MCF 10A (cell line): ENCODE data around the gene ARHGAP11A. TPM values are rescaled to one million over a fixed set of nuclear protein-coding genes. Genes with fewer than 3 reads are reported as not detected.

Source experiments
- BruUV-seq: library from RNA; stranded (reverse); fragments of 400-500 nt; replicated peaks from 2 replicates; lab custom pipeline; 2021; lab: Mats Ljungman, UMichigan
- CTCF ChIA-PET: fragments of 300-600 bp; sonication (Branson Sonifier 250); formaldehyde crosslinking; extraction: SDS; loops from one replicate; lab custom pipeline; 2021; ENCODE audit warnings: antibody characterized with exemption, inconsistent platforms; lab: Yijun Ruan, JAX
- POLR2A ChIA-PET: fragments of 300-600, 350-650 bp; sonication (Branson Sonifier 250); formaldehyde crosslinking; extraction: SDS; loops from one replicate; lab custom pipeline; 2020; ENCODE audit warnings: antibody characterized with exemption, inconsistent platforms; lab: Yijun Ruan, JAX
- DNase-seq: peaks from one replicate; pipeline ENCODE4 v3.0.0-alpha.2; 2018; ENCODE audit not compliant: unreplicated experiment
- H3K27ac Mint-ChIP-seq: one replicate; pipeline ENCODE4 v1.8.0; 2022; ENCODE audit warnings: mild to moderate bottlenecking, low read depth, mixed read lengths; ENCODE audit not compliant: unreplicated experiment
- H3K27me3 Mint-ChIP-seq: one replicate; pipeline ENCODE4 v1.8.0; 2022; ENCODE audit warnings: mixed read lengths; ENCODE audit not compliant: insufficient read depth, unreplicated experiment
- H3K36me3 Mint-ChIP-seq: one replicate; pipeline ENCODE4 v1.8.0; 2022; ENCODE audit warnings: mild to moderate bottlenecking, moderate library complexity, mixed read lengths; ENCODE audit not compliant: insufficient read depth, unreplicated experiment
- H3K4me1 Mint-ChIP-seq: one replicate; pipeline ENCODE4 v1.8.0; 2022; ENCODE audit warnings: mixed read lengths; ENCODE audit not compliant: insufficient read depth, unreplicated experiment
- H3K4me3 Mint-ChIP-seq: one replicate; pipeline ENCODE4 v1.8.0; 2022; ENCODE audit warnings: mild to moderate bottlenecking, moderate library complexity, mixed read lengths; ENCODE audit not compliant: unreplicated experiment
- H3K9me3 Mint-ChIP-seq: one replicate; pipeline ENCODE4 v1.8.0; 2022; ENCODE audit warnings: mixed read lengths; ENCODE audit not compliant: unreplicated experiment
- intact Hi-C: fragments of 100-400 bp; cut with micrococcal nuclease; formaldehyde crosslinking; loops from 2 replicates; pipeline ENCODE4 v1.14.1; 2022
- total RNA-seq: library from RNA; stranded (reverse); gene quantifications from 2 replicates; pipeline ENCODE4 v1.2.3, GENCODE V29; 2022
- TF ChIP-seq, protein P1 (sequence below): fragments of 200-600 bp; IDR thresholded peaks from one replicate; pipeline ENCODE4 v1.8.0; 2022; ENCODE audit warnings: antibody characterized with exemption, mild to moderate bottlenecking; ENCODE audit not compliant: unreplicated experiment

ARHGAP11A gene
- total RNA-seq, 1 experiment from 2014 or later = 71.8 TPM

- no TSS peak for BruUV-seq
- Mint-ChIP-seq H3K4me3 (no peak overlapping the region), H3K27ac (no peak overlapping the region), H3K36me3 (peaks cover 5% of the 10 kb centered on the region), H3K27me3 (no peaks in the 10 kb centered on the region), H3K9me3 (no peaks in the 10 kb centered on the region), H3K4me1 (peaks cover 6% of the 10 kb centered on the region)
- TF ChIP-seq, protein P1, sequence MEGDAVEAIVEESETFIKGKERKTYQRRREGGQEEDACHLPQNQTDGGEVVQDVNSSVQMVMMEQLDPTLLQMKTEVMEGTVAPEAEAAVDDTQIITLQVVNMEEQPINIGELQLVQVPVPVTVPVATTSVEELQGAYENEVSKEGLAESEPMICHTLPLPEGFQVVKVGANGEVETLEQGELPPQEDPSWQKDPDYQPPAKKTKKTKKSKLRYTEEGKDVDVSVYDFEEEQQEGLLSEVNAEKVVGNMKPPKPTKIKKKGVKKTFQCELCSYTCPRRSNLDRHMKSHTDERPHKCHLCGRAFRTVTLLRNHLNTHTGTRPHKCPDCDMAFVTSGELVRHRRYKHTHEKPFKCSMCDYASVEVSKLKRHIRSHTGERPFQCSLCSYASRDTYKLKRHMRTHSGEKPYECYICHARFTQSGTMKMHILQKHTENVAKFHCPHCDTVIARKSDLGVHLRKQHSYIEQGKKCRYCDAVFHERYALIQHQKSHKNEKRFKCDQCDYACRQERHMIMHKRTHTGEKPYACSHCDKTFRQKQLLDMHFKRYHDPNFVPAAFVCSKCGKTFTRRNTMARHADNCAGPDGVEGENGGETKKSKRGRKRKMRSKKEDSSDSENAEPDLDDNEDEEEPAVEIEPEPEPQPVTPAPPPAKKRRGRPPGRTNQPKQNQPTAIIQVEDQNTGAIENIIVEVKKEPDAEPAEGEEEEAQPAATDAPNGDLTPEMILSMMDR = no peak
- POLR2A ChIA-PET = interaction anchor here (0.9 kb wide), 1 partner anchor 157 kb away, joined by 3 read pairs; no protein-coding TSS in a partner anchor
- CTCF ChIA-PET = interaction anchor here (1.2 kb wide), 1 partner anchor 14 kb away, joined by 3 read pairs; no protein-coding TSS in a partner anchor
- intact Hi-C loops = no loop called here
- no peak for DNase-seq
Measured at GRCh38 chr15:32637704-32638103, 22.4 kb downstream of the ARHGAP11A start.

DNA sequence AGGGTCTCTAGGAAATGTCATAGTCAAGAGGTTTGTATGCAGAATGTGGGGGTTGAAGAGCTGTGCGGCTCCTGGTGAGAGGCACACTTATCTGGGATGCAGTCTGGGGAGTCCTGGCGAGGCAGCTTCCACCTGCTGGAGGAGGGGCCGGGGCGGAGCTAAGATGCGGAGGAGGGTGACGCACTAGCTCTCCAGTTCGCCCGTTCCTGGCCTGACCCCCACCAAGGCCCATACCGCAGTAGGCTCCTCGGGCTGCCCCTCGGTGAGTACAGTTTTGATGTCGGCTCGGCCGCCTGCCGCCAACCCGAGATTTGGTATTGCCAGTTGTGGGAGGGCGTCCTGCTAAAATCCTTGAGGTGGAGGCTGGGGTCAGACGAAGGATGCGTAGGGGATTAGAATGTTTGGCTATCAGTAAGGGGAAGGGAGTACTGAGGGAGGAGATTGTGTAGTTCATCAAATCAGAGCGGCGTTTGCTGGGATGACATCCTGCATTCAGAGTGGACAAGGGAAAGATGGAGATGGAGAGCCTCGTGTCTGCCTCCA is 26.3 kb downstream of the ARHGAP11A start, which contains the start of gene SCG5:
Gene SCG5 (plus strand): TSS at position 194 of the 543 bp plus-strand sequence. CDS start 1,883 bp downstream, outside the sequence.
- no peak for DNase-seq
- H3K4me3 Mint-ChIP-seq = no peak within 1 kb of the TSS
- intact Hi-C loops = no loop called here
- H3K9me3 Mint-ChIP-seq = no peaks in the 10 kb centered on the region
- ChIA-PET CTCF (interaction anchor here (0.5 kb wide), 1 partner anchor 295 kb away, joined by 3 read pairs; no protein-coding TSS in a partner anchor), POLR2A (no interaction called here)
- no peaks in the 10 kb centered on the region for H3K27me3 Mint-ChIP-seq
- H3K4me1 Mint-ChIP-seq = no peaks in the 10 kb centered on the region
- H3K27ac Mint-ChIP-seq = no peak within 1 kb of the TSS
- TF ChIP-seq, protein P1 = no peak
- H3K36me3 Mint-ChIP-seq = peaks cover 6% of the 10 kb centered on the region
- no TSS peak for BruUV-seq

GRCh38 chr15:32642667-32643435 is 27.5 kb downstream of the ARHGAP11A start:
- POLR2A ChIA-PET = interaction anchor here (0.6 kb wide), 1 partner anchor 1441 kb away, joined by 3 read pairs; no protein-coding TSS in a partner anchor
- Mint-ChIP-seq H3K9me3 (no peaks in the 10 kb centered on the region), H3K36me3 (peaks cover 6% of the 10 kb centered on the region), H3K27me3 (no peaks in the 10 kb centered on the region), H3K4me3 (no peak overlapping the region), H3K27ac (no peak overlapping the region), H3K4me1 (no peaks in the 10 kb centered on the region)
- intact Hi-C loops = no loop called here
- DNase-seq = no peak
- BruUV-seq = no TSS peak
- CTCF ChIA-PET = interaction anchor here (1.3 kb wide), 1 partner anchor 9 kb away, joined by 6 read pairs; no protein-coding TSS in a partner anchor
- TF ChIP-seq, protein P1 = no peak

DNA sequence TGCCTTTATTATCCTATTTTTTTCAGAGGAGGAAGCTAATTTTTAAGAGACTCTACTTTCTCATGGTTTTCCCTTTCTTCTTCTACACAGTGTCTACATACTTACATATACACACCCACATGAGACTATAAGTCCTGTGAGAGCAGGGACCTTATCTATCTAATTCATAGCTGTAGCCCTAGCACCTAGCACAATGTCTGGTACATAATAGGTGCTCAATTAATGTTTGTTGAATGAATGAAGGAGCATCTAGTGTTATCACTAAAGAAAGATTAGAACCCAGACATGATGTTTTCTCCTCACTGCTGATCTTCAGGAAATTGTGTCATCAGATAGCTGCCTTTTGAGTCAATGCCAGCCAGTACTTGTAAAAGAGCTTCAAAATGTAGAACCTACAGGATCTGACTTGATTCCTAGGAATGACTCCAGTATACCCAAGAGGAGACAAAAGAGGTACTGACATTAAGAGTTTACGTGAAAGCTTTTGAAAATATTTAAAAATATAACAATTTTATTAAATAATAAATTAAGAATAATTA is 28.7 kb downstream of the ARHGAP11A start:
- DNase-seq = no peak
- Mint-ChIP-seq H3K4me1 (no peaks in the 10 kb centered on the region), H3K9me3 (no peaks in the 10 kb centered on the region), H3K36me3 (peaks cover 10% of the 10 kb centered on the region), H3K27me3 (no peaks in the 10 kb centered on the region), H3K4me3 (no peak overlapping the region), H3K27ac (no peak overlapping the region)
- intact Hi-C loops = no loop called here
- no TSS peak for BruUV-seq
- CTCF ChIA-PET = interaction anchor here (0.6 kb wide), 1 partner anchor 1091 kb away, joined by 3 read pairs; no protein-coding TSS in a partner anchor
- POLR2A ChIA-PET = interaction anchor here (0.7 to 1.1 kb wide), 3 partner anchors 12 to 1341 kb away, joined by 3 read pairs; partner anchors contain the start of gene ARHGAP11A
- TF ChIP-seq, protein P1 = no peak
